GM12872 (cell line): ENCODE measurements around the gene FBXL5.

Experiments used
- CTCF ChIP-seq: IDR thresholded peaks from 3 replicates; pipeline ENCODE4 v1.5.1; 2011; ENCODE audit warnings: low read depth, mild to moderate bottlenecking, low read length, moderate library complexity; ENCODE audit not compliant: insufficient read depth

Gene FBXL5

GRCh38 chr4:15556511-15557092 is 98.6 kb downstream of the FBXL5 start:
- no peak for TF ChIP-seq CTCF
